Limb (tissue), 2 donors: ENCODE data around the gene CCNI2.
A peak's percentile ranks its signal among the peaks of the same experiment; 100 is the strongest.
"Not testable (repeated sequence)": the region's sequence is repeated elsewhere in the genome, so short reads cannot be mapped to it uniquely, and the experiment has no call there.

Experiments used
- DNase-seq, 2 donors: peaks; one replicate each; pipeline ENCODE4 v3.0.0-alpha.2; 2016; ENCODE audit errors: extremely low spot score in 2 of 2

The CCNI2 gene

GRCh38 chr5:132780577-132780976 lies 33.4 kb downstream of the CCNI2 start:
- DNase-seq, result no peak

- DNase-seq, result no peak
These were observed 33.8 kb downstream of the CCNI2 start for GRCh38 chr5:132781029-132781428.

- peak in 1 of 2 donors; percentile 4 for DNase-seq
These were observed 34.9 kb downstream of the CCNI2 start for GRCh38 chr5:132782101-132782500.

- DNase-seq, result no peak
These were observed 38.1 kb downstream of the CCNI2 start for GRCh38 chr5:132785365-132785764.

GRCh38 chr5:132785864-132786263 lies 38.6 kb downstream of the CCNI2 start:
- no peak for DNase-seq

GRCh38 chr5:132787076-132787475 lies 39.9 kb downstream of the CCNI2 start:
- DNase-seq, result no peak

- no peak for DNase-seq
These were observed 41.3 kb downstream of the CCNI2 start for GRCh38 chr5:132788508-132788907.

GRCh38 chr5:132788990-132789886 lies 42.0 kb downstream of the CCNI2 start:
- no peak for DNase-seq

- DNase-seq, result no peak
These were observed 43.1 kb downstream of the CCNI2 start for GRCh38 chr5:132790201-132790865.

- no peak for DNase-seq
These were observed 43.8 kb downstream of the CCNI2 start for GRCh38 chr5:132791026-132791425.

GRCh38 chr5:132797651-132798050 lies 50.4 kb downstream of the CCNI2 start:
- no peak for DNase-seq

- no peak for DNase-seq
These were observed 52.2 kb downstream of the CCNI2 start for GRCh38 chr5:132799392-132799791.

- no peak for DNase-seq
These were observed 53.3 kb downstream of the CCNI2 start for GRCh38 chr5:132800545-132800944.

GRCh38 chr5:132802044-132802684 lies 54.9 kb downstream of the CCNI2 start:
- DNase-seq, result no peak

GRCh38 chr5:132802685-132803066 lies 55.5 kb downstream of the CCNI2 start:
- not testable (repeated sequence) for DNase-seq
